HG02981 (cell line): Measurements from ENCODE around the gene DBH.
"Not testable (repeated sequence)": the region's sequence is repeated elsewhere in the genome, so short reads cannot be mapped to it uniquely, and the experiment has no call there.

Source experiments
- ATAC-seq: cut with Tn5 transposase; IDR thresholded peaks from one replicate; pipeline ENCODE4 v1.9.1; 2021; ENCODE audit warnings: mild to moderate bottlenecking, moderate library complexity; ENCODE audit not compliant: unreplicated experiment

Gene DBH

DNA sequence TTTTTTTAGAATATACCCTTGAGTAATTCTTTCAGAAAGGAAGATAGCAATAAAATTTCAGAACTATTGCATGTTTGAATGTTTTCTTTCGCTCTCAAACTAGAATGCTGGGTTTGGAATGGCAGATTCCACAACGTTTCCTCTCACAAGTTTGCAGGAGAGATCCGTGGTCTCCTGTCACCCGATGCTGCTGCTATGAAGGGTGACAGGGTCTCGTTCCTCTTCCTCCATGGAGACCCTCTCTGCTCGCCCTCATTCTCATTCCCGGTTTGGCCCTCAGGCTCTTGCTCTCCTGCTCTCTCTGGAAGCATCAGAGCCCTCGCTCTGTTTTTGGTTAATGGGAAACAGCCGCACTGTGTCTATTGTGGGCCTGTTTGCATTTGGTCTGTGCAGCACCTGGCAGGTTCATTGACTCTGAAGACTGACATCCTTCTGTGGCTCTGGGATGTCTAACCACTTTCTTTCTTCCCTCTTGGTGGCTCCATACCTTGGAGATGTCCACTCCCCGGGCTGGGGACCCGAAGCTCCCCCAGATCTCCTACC, 14.4 kb upstream of the DBH start:
- ATAC-seq: no peak

DNA sequence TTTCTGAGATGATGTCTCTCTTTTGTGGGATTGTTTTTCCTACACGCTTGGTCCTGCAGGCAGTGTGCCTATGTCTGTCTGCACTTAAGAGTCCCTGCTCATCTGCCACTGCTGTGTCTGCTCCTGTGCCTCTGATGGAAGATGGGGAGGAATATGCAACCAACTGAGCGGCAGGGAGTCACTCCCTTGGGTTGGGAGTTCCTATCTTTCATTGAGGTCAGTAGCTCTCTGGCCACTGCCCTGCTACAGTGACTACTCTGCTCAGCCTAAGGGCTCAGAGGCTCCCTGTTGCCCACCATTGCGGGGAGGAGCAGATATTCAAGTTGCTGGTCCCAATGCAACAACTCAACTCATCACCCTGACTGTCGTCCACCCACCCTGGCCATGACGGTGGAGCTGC, 13.6 kb upstream of the DBH start:
- ATAC-seq: no peak

DNA sequence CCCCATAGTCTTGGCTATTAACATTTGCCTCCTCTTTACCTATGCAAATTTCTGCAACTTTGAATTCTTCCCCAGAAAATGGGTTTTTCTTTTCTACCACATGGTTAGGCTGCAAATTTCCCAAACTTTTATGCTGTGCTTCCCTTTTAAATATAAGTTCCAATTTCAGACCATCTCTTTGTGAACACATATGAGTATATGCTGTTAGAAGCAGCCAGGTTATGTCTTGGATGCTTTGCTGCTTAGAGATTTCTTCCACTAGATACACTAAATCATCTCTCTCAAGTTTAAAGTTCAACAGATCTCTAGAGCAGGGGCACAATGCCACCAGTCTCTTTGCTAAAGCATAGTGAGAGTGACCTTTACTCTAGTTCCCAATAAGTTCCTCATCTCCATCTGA, 10.2 kb upstream of the DBH start:
- not testable (repeated sequence) for ATAC-seq

DNA sequence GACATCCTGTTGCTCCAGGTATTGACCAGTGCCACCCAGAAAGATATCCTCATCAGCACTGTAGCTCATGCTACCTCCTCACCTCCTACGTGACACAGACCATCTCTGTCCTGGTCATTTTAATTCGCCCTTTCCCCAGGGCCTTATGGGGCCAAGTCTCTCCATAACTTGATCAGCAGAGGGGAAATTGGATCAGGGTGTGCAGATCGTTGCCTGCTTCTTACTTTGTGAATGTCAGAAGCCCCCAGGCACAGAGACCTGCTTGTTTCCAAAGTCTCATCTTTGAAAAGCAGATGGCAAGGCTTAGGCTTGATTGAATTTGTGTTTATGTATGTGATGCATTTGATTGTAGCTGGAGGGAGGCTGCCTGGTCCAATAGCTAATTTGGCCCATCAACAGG, 8.8 kb upstream of the DBH start:
- ATAC-seq: no peak

DNA sequence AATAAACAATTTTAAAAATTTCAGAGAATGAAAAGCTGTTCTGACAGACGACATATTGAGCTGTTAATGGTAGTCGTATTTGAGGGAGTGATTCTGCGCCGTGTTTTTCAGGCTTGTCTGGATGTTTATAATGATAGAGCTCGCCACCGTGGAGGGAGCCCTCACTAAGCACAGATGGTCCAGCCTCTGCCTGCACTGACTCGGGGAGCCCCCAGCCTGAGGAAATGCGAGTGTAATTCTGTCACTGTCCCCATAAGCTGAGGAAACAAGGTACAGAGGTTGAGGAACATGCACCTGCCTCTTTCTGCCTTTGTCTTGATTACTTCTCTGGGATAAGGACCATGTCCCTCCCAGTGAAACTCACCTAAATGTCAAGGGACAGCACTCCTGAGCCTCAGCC, 7.4 kb upstream of the DBH start:
- ATAC-seq: no peak

DNA sequence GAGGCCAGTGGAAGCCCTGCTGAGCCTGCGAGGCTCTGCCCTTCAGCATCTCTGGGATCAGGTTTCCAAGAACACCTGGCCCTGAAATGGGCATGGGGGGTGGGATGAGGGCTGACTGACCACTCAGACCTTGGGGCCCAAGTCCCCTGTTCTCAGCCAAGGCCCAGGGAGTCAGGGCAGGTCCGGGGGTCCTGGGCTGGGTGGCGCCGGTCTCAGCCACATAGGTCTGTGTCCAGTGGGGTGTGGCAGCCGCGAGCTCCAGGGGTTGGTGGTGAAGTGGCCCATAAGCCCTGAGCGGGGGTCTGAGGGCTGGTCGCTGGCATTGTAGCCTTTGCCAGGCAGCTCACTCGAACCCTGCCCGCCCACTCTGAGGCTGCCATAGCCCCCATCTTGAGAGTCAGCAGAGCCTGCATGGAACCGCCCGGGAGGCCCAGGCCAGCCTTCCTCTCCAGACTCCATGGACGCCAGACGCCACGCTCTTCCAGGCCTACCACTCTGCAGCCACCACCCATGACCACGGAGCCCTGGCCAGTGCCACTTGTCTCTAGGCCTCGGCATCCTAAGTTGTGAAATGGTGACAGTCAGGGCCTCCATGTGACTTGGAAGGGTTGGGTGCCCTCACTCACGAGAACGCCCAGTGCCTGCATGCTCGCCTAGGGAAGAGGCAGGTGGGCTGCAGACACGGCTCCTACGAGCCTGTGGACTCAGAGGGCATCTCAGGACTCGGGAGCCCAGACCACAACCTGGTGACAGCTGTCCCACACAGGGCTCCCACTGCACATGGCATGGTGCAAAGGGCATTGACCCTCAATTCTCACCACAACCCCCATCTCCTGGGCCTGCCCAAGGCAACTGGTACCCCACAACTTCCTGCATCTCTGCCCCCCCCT, 6.7 kb upstream of the DBH start:
- no peak for ATAC-seq

DNA sequence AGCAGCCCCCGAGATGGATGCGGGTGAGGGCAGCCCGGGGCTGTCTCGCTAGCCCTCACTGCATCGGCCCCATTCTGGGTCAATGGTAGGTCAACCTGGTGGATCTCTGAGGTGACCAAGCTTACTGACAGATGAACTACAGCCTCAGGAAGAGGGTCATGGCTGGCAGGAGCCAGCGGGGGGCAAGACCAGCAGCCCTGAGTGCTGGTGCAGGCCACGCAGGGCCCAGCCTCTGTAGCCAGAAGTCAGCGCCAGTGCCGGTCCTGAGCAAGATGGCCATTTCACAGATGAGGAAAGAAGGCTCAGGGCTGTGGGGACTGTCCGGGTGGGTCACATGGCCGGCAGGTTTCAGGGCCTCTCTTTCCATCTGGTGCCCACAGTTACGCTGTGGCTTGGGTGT, 5.1 kb upstream of the DBH start:
- ATAC-seq: no peak

DNA sequence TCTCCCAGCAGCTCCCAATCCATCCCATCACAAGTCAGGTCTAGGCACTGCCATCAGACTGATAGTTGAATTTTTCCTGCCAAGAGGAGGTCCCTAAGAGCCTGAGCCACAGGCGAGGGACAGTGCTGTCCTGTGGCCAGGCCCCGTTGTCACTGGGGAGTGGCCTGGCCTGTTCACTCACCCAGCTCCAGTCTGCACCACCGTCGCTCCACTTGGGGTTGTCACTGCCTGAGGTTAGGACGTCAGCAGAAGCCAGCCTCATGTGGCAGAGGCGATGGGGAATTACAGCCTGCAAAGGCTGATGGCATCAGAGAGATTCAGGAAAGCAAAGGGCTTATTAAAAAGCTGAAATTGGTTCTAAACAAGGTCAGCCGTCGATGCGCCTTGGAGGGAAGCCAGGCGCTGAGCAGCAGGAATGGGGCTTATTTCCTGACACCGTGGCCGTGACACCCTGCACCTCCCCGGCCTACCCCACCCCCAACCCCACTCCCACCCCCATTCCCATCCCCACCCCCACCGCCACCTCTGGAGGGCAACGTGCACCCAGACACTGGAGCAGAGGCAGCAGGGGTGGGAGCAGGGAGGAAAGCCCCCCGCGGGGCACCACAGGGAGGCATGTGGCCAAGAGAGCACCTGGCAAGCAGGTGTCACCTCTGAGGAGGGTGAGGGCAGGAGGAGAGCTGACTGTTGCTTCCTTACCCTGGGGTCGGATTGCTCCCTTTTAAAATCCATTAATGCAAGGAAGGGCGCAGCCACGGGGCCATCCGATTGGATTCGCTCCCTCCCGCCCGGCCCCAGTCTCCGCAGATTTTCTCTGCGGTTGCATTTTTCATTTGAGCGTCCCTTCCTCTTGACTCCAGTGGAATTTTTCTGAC, 3.1 kb upstream of the DBH start:
- no peak for ATAC-seq

DNA sequence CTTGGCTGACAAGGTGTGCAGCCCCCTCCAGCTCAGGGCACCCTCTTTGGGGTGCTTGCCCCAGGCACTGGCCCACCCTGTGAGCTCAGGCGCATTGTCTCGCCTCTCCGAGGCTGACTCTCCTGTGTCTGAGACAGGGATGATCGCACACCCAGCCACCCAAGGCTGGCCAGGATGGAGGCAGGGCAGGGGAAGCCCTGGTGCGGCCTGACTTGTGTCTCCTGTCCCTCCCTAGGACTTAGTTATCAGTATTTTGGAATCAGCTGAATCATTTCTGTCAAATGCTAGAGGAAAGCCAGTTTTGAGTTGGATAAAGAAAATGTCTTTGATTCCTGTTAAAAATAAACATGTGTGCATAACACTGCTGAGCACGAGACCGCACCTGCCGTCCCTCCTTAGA, 2.5 kb upstream of the DBH start:
- no peak for ATAC-seq

DNA sequence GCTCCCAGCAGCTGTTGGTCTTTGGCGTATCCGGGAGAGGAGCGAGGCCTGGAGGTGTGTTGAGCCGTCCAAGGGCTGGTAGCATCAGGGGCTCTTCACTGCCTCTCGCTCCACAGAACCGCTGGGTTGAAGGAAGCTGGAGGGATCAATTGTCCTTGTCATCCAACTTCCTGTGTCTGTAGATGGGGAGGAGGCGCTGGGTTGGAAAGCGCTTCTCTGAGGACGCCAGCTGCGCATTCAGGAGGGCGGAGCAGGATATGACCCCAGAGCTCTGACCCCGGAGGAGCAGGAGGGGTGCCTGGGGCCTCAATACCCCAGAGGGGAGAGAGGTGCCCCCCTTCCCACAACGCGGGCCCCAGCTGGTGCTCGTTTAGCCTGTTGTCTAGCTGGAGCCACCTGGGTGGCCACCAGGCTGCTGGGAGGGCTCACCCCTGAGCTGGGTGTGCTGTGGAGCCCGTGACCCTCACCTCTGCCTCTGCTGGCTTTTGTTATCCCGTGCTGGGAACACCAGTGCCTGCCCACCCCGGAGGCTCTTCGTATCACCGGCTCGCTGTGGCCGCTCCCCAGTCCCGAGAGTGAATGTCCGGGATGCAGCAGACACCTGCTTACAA, 2.0 kb upstream of the DBH start:
- no peak for ATAC-seq

DNA sequence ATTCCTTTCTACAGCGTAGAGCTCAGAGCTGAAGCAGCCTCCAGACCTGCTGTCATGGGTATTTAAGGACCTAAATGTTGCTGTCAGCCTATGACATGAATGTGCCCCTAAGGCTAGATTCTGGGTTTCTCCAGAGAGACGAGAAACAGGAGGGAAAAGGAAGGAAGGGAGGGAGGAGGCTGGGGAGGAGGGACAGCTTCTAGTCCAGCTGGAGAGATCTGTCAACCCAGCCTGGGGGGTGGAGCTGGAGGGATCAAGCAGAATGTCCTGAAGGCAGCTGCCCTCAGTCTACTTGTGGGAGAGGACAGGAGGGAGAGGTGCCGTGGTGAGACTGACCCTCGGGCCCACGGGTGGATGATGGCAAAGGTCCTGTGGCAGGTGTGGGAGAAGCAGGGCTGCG, 1.1 kb upstream of the DBH start:
- no peak for ATAC-seq

DNA sequence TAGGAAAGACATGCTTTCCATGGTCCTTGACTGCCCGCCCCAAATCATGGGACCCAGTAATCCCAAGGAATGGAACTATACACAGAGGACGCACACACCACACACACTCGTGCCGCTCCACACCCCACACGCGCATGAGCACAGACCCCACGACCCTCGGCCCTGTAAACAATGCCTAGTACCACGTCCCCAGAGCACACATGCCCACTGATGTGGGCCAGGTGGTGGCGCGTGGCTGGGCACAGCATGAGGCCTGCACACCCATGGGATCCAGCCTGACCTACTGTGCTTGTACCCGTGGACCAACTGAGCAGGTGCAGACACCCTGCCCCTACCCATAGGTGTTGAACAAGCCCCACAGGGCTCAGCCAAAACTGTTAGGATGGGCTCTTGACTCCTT, 739 bp downstream of the DBH start:
- ATAC-seq: no peak

DNA sequence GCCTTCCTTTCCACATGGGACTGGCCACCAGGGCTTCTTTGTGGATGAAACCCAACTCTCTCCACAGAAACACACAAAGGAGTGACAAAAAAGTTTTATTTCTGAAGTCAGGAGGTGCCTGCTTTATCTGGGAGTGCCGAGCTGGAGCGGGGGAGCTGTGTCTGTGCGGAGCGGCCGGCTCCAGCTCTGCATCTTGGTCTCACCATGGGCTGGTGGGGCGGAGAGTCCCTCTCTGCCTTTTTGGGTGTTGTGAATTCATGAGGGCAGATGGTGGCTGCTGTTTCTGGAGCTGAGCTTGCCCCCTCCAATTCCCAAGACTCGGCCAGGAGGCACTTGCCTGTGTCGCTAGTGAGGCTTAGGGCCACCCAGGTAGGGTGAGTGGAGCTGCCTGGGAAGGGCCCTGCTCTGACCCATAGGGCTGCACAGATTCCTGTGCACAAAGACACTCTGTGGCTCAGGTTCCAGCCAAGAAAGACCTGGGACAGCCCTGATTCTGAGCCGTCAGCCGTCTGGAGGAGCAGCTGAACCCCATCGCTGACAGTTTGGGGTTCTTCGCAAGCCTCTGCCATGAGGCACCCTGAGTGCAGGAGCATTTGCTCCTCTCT, 1.4 kb downstream of the DBH start:
- no peak for ATAC-seq

DNA sequence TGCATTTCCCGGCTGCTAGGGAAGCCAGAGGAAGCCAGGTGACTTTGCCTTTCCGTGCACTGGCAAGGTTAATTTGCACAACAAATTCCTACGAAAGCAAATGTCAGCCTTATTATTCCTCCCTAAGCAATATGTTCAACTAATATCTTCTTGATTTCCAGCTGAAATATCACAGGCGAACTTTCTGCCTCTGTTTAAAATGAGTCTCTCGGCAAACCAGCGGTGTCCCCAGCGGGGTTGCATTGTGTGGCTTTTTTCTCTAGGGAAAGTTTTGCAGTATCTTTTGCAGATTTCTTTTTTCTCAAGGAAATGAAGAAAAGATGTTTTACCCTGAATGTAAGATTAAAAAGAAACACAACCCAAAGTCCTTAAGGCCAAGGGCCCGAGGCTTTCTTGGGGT, 1.9 kb downstream of the DBH start:
- no peak for ATAC-seq

DNA sequence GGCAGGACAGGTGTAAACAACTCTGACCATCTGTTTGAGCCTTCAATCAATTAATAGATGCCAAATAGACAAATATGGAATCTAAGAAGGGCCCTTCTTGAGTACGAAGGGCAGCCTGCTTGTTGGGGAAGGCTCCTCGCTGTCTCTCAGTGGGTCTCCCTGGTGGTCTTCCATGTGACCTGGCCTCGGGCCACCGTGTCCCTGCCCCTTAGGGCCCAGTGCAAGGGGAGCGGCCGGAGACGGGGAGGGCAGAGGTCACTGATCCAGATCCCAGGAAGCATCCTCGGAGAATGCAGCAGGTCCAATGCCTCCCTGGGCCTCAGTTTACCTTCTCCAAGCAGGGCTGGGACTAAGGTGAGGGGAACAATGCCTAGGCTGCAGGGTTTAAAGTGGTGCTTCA, 2.5 kb downstream of the DBH start:
- ATAC-seq: no peak

DNA sequence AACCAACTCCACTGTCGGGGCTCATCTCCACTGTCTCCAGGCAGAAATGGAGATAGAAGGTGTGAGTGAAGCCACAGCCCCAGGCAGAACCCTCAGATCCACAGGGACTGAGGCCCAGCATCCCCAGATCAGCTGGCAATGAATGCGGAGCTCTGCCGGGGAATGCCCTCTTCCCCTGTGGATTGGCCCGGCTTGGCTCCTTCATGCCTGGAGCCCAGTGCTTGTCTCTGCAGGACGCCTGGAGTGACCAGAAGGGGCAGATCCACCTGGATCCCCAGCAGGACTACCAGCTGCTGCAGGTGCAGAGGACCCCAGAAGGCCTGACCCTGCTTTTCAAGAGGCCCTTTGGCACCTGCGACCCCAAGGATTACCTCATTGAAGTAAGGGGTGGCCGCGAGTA, 3.5 kb downstream of the DBH start:
- no peak for ATAC-seq

DNA sequence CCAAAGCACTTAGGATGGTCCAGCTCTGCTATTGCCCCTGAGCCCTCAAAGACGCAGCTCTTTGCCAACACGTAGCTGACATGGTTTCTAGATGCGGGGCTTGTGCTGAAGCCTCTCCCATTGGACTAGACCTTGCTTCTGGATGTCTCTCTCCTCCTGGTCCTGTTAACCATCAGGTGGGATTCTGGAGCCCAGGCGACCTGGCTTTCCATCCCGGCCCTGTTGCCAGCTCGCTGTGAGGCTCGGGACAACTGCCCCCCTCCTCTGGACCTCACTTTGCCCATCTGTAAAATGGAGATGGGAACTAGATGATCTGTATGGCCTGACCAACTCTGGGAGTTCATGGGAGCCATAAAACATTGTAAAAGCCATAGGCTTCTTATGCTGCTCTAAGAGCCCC, 4.0 kb downstream of the DBH start:
- ATAC-seq: no peak

DNA sequence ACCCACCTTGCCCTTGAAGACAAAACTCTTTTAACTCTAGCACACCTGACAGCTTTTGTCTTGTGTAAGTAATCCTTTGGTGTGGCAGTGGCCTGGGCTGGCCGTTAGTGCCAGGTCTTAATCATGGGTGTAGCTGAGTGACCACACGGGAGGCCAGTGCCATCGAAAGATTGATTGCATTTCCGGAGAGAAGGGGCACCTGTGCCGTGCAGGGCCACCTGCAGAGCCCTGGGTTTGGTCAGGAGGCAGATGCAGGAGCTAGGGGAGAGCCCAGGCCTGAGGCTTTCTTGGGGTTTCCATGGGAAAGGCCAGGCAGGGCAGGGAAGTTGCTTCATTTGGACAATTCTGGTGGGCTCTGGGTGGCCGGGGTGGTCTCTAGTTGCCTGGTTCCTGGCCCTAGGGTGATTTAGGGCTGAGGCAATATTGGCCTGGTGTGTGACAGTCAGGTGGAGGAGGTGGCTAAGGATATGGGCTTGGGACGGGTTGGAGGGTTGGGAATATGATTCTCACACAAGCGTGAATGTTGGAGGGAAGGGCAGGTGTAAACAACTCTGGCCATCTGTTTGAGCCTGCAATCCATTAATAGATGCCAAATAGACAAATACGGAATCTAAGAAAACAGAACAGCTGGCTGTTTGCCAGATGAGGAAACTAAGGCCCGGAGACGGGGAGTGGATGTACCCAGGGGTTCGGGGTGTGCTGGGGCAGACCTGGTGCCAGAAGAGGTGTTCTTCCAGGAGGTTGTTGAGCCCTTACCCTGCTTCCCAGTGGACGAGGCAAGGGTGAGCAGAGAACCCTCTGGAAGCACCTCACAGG, 4.6 kb downstream of the DBH start:
- ATAC-seq: no peak

DNA sequence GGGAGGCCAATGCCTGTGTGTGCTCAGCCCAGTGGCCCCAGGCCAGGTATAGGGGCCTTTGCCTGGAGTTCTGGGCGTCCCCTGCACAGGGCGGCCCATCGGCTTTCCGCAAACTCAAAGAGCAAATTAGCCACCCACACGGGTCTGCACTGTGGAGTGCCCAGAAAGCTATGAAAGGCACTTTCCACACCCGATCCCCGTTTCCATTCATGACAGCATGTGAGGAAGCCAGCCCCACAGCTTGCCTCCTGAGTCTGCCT, 5.2 kb downstream of the DBH start:
- ATAC-seq: no peak

DNA sequence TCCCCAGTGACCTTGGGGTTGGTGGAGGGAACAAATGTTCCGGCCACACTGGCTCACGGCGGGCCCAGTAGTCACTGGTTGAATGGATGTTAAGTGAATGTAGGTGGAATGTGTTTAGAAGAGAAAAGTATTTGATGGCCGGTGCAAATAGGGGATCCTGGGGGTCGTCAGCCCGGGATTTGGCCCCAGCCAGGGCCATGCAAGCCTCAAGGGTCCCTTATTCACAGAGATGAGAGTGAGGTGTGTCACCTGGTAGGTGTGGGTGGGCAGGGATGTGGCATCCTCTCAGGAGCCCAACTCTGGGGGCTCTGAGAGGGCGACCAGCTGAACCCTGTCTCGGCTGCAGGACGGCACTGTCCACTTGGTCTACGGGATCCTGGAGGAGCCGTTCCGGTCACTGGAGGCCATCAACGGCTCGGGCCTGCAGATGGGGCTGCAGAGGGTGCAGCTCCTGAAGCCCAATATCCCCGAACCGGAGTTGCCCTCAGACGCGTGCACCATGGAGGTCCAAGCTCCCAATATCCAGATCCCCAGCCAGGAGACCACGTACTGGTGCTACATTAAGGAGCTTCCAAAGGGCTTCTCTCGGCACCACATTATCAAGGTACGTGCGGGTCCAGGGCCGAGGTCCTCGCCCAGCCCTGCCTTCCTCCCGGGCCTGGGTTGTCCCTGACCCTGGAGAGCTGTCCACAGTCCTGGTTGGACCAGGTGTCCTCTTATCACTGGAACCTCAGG, 5.9 kb downstream of the DBH start:
- no peak for ATAC-seq
